G401 (cell line): ENCODE measurements around the gene NRGN. TPM values are rescaled to one million over a fixed set of nuclear protein-coding genes. Genes with fewer than 3 reads are reported as not detected.

ENCODE experiments used
- DNase-seq: peaks from one replicate; pipeline ENCODE4 v3.0.0-alpha.2; 2015; ENCODE audit warnings: low spot score
- in situ Hi-C: cut with HindIII; loops from 2 replicates; pipeline ENCODE4 v1.10.0; 2016; ENCODE audit warnings: low sequenced_read_pairs, mixed read lengths
- total RNA-seq: library from RNA; depleted of rRNA; stranded (reverse); fragments of >200 nt; shearing (Covaris generic); gene quantifications from 2 replicates; pipeline ENCODE4 v1.2.3, GENCODE V29; 2014

Gene NRGN
- total RNA-seq, 1 experiment from 2014 or later: 1.5 TPM

- DNase-seq: no peak
- in situ Hi-C loops: no loop called here
Observed at GRCh38 chr11:124737638-124738305, 2.0 kb upstream of the NRGN start.

DNA sequence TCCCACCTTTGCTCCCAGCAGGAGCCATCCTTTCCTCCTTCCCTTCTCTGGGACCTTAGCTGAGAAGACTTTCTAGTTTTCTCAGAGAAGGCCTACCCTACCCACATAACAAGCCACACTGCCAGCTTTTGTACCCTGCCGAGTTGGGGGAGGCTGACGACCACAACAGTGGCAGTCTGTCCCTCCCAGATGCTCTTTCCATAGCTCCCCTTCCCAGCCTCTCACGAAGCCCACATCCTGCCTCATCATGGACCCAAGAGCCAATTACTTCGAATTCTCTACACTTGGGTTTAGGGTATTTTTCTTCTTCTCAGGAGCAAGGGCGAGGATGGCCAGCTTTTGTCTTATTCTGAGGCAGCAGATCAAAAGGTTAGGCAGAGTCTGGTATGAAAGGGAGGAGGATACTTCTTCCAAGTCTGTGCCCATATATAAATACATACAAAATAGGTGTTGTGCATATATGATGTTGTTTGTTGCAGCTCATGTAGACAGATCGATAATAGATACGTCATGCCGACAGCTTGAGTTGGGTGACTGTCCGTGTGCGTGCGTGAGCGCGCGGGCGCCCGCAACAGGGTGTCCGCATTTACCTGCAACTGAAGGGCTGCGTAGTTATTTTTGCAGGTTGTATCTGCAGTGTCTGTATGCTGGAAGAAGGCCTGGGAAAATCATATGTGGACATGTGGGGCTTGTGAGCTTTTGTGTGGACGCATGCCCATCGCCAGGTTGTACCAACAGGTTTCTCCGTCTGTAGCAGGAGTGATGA is 846 bp upstream of the NRGN start:
- DNase-seq: peak; percentile 24
- in situ Hi-C loops: no loop called here

DNA sequence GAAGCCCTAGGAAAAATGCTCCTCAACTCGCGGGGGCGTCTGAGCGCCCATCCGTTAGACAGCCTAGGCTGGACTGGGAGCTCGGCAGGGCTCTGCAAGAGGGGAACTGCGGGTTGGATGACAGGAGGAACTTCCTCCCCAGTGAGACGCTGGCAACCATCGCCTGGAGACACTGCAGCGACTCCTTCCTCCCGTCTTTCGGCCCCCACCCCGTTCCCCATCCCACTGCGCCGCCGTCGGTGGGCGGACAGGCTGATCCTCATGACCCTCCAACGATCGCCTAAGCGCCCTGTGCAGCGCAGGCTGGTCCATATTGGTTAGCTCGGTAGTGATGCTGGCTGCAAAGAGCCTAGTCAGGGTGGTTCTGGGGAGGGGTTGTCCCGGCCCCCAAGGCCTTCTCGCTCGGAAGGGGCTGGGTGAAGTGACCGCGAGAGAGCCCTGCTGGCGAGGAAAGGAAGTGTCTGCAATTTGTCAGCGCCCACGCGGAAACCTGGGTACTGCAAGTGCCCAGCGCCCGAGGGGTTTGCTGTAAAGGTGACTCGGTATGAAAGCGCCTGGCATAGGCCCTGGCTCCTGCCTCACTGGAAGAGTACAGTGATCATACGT is 638 bp downstream of the NRGN start:
- no peak for DNase-seq
- in situ Hi-C loops: no loop called here

DNA sequence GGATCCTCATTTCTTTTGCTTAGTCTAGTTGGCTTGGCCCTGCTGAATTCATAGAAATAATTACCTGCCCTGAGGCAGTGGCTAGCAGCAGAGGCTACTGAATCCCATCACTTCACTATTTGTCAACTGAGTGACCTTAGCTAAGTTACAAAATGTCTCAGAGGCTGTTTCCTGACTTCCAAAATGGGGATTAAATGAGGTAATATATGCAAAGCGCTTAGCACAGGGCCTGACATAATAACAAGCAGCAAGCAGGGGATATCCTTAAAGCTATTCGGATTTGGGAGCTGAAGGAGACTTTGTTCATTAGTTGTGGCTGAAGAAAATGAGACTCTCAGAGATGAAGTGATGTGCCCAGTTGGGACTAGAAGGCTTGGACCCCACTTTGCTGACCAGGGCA is 2.8 kb downstream of the NRGN start:
- in situ Hi-C loops: no loop called here
- no peak for DNase-seq

DNA sequence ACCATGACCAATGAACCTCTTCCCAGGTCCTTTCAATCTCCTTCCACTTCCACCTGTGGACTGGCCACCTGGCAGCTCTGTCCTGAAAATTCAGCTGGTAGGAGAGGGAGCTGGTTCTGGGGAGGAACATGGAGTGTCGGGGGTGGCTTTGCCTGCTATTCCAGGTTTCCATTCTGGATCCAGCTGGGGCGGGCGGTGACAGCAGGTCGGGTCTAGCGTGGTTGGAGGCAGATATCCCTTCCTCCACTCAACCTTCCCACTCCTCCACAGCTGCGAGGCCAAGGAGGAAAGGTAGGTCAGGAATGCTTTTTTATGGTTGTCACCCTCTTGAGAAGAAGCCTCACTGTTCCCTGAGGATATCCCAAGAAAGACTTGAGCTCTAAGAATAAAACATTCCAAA is 3.3 kb downstream of the NRGN start:
- in situ Hi-C loops: no loop called here
- DNase-seq: no peak

DNA sequence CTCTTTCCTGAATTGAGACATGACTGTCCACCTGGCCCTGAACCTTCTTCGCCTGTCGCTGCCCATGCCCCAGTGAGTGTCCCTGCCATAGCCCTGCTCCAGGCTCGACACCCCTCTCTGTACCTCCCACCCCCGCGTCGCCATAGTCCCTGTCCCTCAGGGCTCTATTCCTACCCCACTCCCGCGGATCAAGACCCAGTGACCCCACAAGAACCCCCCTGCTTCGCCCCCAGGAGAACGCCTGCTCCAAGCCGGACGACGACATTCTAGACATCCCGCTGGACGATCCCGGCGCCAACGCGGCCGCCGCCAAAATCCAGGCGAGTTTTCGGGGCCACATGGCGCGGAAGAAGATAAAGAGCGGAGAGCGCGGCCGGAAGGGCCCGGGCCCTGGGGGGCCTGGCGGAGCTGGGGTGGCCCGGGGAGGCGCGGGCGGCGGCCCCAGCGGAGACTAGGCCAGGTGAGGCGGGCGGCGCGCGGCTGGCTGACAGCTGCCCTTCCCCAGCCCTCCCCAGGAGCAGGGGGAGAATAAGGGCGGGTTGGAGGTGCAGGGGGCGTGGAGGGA is 5.6 kb downstream of the NRGN start:
- in situ Hi-C loops: no loop called here
- DNase-seq: no peak

DNA sequence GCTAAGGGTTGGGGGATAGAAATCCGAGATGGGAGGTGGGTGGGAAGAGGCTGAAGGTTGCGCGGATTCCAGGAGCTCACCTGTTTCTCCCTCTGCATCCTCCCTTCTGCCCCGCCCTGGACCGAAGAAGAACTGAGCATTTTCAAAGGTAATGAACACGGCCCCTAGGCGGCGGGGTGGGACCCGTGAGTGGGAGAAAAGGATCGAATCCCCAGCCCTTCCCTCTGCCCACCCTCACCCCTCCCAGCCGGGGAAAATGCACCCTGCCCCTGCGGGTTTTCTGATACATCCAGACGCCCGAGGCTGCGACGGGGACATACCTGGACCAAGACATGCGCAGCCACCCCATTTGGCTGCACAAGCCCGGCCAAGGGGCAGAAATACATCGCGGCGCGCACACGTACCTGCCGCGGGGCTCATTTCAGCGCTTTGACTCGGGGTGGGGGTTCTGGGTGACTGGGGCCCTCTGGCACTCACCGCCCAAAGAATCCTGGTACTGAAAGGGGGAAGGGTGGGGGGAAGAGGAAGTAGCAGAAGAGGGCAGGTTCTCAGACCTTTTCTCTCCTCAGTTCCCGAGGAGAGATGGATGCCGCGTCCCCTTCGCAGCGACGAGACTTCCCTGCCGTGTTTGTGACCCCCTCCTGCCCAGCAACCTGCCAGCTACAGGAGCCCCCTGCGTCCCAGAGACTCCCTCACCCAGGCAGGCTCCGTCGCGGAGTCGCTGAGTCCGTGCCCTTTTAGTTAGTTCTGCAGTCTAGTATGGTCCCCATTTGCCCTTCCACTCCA is 6.3 kb downstream of the NRGN start:
- in situ Hi-C loops: no loop called here
- DNase-seq: no peak

- in situ Hi-C loops: no loop called here
- DNase-seq: no peak
Observed at GRCh38 chr11:124746621-124747243, 7.0 kb downstream of the NRGN start.

GRCh38 chr11:124747406-124748099 is 7.8 kb downstream of the NRGN start:
- no peak for DNase-seq
- in situ Hi-C loops: no loop called here

DNA sequence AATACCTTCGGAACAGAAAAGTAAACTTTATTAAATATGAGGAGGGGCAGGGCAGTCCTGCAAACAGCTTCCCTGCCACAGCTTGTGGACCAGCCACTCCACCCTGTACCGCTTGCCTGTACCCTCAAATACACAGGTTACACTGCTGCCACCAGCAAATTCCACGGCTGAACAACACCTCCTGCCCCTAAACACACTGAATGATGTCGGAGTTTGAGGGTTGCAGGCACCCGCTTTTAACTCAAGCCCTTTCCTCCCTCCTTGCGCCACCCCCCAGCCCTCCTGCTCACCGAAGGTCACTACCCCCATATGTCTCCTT is 8.3 kb downstream of the NRGN start:
- no peak for DNase-seq
- in situ Hi-C loops: no loop called here

DNA sequence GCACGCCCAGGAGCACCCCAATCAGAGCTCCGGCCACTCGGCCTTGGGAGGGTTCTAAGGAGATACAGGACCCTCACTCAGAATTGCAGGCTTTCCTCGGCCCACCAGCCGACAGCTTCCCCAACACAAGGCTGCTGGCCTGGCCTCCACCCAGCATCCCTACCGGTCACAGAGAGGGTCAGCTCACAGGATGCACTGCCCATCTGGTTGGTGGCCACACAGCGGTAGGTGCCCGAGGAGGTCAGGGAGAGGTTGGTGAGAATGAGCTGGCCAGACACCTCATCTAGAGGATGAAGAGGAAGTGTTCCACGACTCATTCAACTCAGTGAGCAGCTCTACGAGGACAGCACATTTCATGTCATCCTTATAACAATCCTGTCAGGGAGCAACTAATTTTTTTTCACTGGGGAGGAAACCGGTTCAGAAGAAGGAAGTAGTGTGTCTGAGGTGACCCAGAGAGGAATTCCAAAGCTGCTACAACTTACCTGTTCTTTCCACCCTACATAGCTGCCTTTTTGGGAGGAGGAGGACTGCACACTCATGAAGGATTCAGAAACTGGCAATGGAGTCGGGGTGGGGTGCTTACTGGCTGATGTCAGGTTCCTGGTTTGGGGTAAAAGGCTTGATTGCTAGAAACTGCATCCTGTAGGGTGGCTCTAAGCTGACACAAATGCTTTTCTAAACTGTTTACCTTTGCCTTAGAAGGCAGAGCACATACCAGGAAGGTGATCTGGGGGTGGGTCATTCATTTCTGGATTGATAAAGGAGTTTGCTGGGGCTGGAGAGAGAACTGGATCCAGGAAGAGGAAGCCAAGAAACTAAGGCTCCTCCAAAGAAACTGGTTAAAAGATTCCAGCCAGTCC is 9.0 kb downstream of the NRGN start:
- DNase-seq: no peak
- in situ Hi-C loops: no loop called here

DNA sequence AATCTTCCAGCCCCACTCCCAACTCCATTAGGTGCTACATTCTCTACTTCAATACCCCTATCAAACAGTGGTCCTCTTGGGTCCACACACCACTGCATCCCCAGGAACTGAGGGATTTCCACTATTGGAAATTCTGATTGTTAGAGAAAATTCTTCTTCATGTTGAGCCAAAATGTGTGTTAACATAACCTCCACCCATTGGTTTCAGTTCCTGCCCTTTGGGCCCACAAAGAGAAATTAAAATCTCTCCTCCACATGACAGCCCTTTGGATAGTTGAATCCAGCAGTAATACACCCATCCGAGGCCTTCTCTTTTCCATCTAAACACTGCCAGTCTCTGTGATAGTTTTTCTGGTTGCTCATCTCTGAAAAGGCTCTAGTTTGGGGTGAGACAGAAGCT is 10.2 kb downstream of the NRGN start:
- DNase-seq: no peak
- in situ Hi-C loops: no loop called here

GRCh38 chr11:124751391-124751740 is 11.6 kb downstream of the NRGN start:
- DNase-seq: no peak
- in situ Hi-C loops: no loop called here

- DNase-seq: no peak
- in situ Hi-C loops: no loop called here
Observed at GRCh38 chr11:124751741-124752470, 12.2 kb downstream of the NRGN start, which contains the start of gene VSIG2. Gene VSIG2 (minus strand): TSS chr11:124752255. CDS start chr11:124752137, 118 bp downstream.

DNA sequence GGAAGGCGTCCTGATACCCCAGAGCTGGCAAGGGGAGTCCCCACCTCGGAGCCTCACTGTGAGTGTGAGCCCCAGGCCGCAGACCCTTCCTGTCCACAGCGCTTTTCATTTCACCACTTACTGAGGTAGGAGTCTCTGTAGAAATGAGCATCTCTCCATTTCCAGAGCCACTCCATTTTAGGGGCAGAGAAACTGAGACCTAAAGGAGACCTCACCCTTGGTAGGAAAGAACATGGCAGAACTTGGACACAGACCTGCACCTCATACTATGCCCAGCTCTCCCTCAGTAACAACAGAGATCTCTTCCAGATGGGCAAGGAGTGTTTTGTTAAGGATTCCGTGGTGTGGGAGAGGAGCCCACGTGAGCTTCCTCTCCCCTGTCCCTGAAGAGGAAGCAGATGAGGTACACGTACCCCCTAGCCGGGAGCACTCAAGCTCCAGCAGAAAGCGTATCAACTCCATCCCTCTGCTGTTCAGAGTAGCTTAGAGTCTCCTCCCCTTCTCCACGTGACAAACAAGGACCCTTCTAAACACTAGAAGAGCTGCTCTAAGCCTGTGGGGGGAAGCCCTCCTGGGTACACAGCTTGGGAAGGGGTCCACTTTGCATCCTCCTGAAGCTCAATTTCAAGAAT is 12.8 kb downstream of the NRGN start:
- in situ Hi-C loops: no loop called here
- DNase-seq: no peak

GRCh38 chr11:124753205-124753604 is 13.5 kb downstream of the NRGN start:
- in situ Hi-C loops: no loop called here
- no peak for DNase-seq

GRCh38 chr11:124753624-124754023 is 13.9 kb downstream of the NRGN start:
- in situ Hi-C loops: no loop called here
- no peak for DNase-seq
